ENCODE data around the gene NEAT1. TPM values are rescaled to one million over a fixed set of nuclear protein-coding genes. Genes with fewer than 3 reads are reported as not detected.

NEAT1 gene
- total and polyA plus RNA-seq, 2 experiments from 2014 or later, result 5.3 to 7.2 TPM

DNA sequence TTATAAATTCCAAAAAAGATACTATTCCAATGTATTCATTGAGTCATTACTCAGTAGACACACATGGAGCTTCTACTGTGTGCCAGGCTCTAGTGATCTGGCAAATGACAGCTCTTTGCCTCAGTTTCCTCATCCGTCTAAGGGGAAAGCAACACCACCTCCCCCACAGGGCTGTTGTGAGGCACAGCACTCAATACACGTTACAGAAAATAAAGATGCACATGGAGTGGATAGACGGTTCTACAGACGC, 69.7 kb downstream of the NEAT1 start:
- no peaks in the 10 kb centered on the region; the same call in 2 of the 3 replicates for H3K9me3 Mint-ChIP-seq
- peak overlapping the region; percentile 70 for H3K27ac Mint-ChIP-seq
- no peaks in the 10 kb centered on the region for H3K36me3 Mint-ChIP-seq (ENCODE audit: low read depth)
- Histone ChIP-seq H3K79me2 (replicated peaks; ENCODE audit: insufficient read depth) (no peaks in the 10 kb centered on the region; the same call in 1 of the 2 replicates), H3K9me2 (ENCODE audit: insufficient read depth) (no peaks in the 10 kb centered on the region), H2AFZ (no peak overlapping the region), H3K4me2 (peak overlapping the region; percentile 22; the same call in 1 of the 2 replicates), H3K36me3 (ENCODE audit: insufficient read depth) (no peaks in the 10 kb centered on the region), H3K27ac (ENCODE audit: low read depth) (peak overlapping the region; percentile 46; the same call in 1 of the 2 replicates), H3K4me3 (no peak overlapping the region), H3F3A (replicated peaks; ENCODE audit: low read depth) (peaks cover 10% of the 10 kb centered on the region), H3K4me1 (ENCODE audit: insufficient read depth) (peaks cover 71% of the 10 kb centered on the region), H4K20me1 (replicated peaks; ENCODE audit: insufficient read depth) (no peaks in the 10 kb centered on the region), H3K27me3 (ENCODE audit: insufficient read depth) (no peaks in the 10 kb centered on the region)
- no peak for ATAC-seq
- peaks cover 79% of the 10 kb centered on the region for H3K4me1 Mint-ChIP-seq
- no peak for DNase-seq (ENCODE audit: low spot score)
- peaks cover 32% of the 10 kb centered on the region for H3K27me3 Mint-ChIP-seq (ENCODE audit: insufficient read depth, low read depth, poor library complexity)
- peak overlapping the region; percentile 5; the same call in 1 of the 3 replicates for H3K4me3 Mint-ChIP-seq
- TF ChIP-seq NANOG (IDR thresholded peaks at IDR 0.05; ENCODE audit: borderline replicate concordance) (no peak), EZH2phosphoT487 (IDR thresholded peaks at IDR 0.05; ENCODE audit: unreplicated experiment) (no peak), POLR2AphosphoS5 (IDR thresholded peaks at IDR 0.05; ENCODE audit: low read depth) (no peak), JUNB (IDR thresholded peaks at IDR 0.05; ENCODE audit: unreplicated experiment) (no peak), ZNF114 (CRISPR knock-in tag; IDR thresholded peaks at IDR 0.05) (no peak), ZNF331 (CRISPR knock-in tag; IDR thresholded peaks at IDR 0.05; ENCODE audit: low read depth) (no peak)
- TF ChIP-seq, protein P1, sequence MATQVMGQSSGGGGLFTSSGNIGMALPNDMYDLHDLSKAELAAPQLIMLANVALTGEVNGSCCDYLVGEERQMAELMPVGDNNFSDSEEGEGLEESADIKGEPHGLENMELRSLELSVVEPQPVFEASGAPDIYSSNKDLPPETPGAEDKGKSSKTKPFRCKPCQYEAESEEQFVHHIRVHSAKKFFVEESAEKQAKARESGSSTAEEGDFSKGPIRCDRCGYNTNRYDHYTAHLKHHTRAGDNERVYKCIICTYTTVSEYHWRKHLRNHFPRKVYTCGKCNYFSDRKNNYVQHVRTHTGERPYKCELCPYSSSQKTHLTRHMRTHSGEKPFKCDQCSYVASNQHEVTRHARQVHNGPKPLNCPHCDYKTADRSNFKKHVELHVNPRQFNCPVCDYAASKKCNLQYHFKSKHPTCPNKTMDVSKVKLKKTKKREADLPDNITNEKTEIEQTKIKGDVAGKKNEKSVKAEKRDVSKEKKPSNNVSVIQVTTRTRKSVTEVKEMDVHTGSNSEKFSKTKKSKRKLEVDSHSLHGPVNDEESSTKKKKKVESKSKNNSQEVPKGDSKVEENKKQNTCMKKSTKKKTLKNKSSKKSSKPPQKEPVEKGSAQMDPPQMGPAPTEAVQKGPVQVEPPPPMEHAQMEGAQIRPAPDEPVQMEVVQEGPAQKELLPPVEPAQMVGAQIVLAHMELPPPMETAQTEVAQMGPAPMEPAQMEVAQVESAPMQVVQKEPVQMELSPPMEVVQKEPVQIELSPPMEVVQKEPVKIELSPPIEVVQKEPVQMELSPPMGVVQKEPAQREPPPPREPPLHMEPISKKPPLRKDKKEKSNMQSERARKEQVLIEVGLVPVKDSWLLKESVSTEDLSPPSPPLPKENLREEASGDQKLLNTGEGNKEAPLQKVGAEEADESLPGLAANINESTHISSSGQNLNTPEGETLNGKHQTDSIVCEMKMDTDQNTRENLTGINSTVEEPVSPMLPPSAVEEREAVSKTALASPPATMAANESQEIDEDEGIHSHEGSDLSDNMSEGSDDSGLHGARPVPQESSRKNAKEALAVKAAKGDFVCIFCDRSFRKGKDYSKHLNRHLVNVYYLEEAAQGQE (IDR thresholded peaks at IDR 0.05; ENCODE audit: unreplicated experiment), result no peak
- TF ChIP-seq, protein P2, sequence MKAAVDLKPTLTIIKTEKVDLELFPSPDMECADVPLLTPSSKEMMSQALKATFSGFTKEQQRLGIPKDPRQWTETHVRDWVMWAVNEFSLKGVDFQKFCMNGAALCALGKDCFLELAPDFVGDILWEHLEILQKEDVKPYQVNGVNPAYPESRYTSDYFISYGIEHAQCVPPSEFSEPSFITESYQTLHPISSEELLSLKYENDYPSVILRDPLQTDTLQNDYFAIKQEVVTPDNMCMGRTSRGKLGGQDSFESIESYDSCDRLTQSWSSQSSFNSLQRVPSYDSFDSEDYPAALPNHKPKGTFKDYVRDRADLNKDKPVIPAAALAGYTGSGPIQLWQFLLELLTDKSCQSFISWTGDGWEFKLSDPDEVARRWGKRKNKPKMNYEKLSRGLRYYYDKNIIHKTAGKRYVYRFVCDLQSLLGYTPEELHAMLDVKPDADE (IDR thresholded peaks at IDR 0.05), result no peak
- TF ChIP-seq, protein P3, sequence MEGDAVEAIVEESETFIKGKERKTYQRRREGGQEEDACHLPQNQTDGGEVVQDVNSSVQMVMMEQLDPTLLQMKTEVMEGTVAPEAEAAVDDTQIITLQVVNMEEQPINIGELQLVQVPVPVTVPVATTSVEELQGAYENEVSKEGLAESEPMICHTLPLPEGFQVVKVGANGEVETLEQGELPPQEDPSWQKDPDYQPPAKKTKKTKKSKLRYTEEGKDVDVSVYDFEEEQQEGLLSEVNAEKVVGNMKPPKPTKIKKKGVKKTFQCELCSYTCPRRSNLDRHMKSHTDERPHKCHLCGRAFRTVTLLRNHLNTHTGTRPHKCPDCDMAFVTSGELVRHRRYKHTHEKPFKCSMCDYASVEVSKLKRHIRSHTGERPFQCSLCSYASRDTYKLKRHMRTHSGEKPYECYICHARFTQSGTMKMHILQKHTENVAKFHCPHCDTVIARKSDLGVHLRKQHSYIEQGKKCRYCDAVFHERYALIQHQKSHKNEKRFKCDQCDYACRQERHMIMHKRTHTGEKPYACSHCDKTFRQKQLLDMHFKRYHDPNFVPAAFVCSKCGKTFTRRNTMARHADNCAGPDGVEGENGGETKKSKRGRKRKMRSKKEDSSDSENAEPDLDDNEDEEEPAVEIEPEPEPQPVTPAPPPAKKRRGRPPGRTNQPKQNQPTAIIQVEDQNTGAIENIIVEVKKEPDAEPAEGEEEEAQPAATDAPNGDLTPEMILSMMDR (conservative IDR thresholded peaks at IDR 0.05; ENCODE audit: low read depth in 2 of 2), result no peak

Measured in GM23338 (cell line).